Raji (cell line): Measurements from ENCODE around the gene COL15A1.

Source experiments
- POLR2A ChIP-seq: IDR thresholded peaks from 2 replicates; pipeline ENCODE4 v1.6.1; 2011; ENCODE audit warnings: low read depth, low read length, control low read depth; ENCODE audit not compliant: insufficient read depth

COL15A1 gene

DNA sequence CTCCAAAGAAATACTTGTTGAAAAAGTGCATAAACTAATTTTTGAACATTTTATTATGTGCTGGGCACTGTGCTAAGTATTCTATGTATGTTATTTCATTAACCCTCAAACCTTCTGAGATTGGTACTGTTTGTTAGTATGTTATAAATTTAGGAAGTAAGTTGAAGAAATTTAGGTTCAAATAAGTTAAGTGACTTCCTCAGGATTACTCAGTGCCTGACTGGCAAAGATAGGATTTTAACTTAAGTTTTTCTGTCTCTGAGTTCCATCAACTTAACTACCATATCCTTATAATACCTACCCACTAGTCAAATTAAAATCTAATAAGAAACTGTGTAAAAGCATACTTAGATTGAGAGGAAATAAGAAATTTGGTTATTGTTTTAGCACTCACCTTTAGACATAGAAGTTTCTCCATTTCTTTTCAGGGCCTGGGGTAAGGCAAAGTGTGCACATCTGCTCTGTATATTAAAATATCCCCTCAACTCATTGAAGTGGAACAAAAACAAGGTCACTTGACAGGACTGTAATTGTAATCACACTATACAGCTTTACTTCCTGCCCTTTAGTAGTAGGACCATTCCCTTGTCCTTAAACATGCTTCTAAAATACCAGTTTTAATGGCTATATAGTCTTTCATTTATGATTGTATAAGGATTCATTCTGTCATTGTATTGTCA lies 176.4 kb downstream of the COL15A1 start:
- 0 out of 2 replicates have a peak, but pooled peaks have one; percentile 23 for TF ChIP-seq POLR2A
